ENCODE measurements around the gene DST.

GRCh38 chr6:56649782-56650181 lies 7.1 kb upstream of the DST start:
- TF ChIP-seq CTCF (IDR thresholded peaks at IDR 0.05; ENCODE audit: insufficient read depth, low read length): no peak
- no peak for TF ChIP-seq POLR2AphosphoS5 (IDR thresholded peaks at IDR 0.05; ENCODE audit: low read depth)
- no peak for TF ChIP-seq REST (IDR thresholded peaks at IDR 0.05; ENCODE audit: insufficient replicate concordance, low read depth)
- no peak for TF ChIP-seq SPI1 (IDR thresholded peaks at IDR 0.05; ENCODE audit: borderline replicate concordance, low read depth)
- TF ChIP-seq GABPA (IDR thresholded peaks at IDR 0.05; ENCODE audit: low read depth): no peak
